ENCODE results near the gene NBDY.
"Not testable (repeated sequence)": the region's sequence is repeated elsewhere in the genome, so short reads cannot be mapped to it uniquely, and the experiment has no call there.

NBDY gene

GRCh38 chrX:56729152-56729850 is at the start of gene NBDY:
NBDY (plus strand) TSS chrX:56729243; CDS start chrX:56729354, 111 bp downstream.
- Mint-ChIP-seq H3K27me3 (ENCODE audit: low read depth) (no peaks in the 10 kb centered on the region), H3K4me3 (peak within 1 kb of the TSS; percentile 87), H3K4me1 (ENCODE audit: low read depth) (peaks cover 19% of the 10 kb centered on the region), H3K36me3 (ENCODE audit: low read depth) (peaks cover 4% of the 10 kb centered on the region), H3K9me3 (no peaks in the 10 kb centered on the region), H3K27ac (peak within 1 kb of the TSS; percentile 82)
- DNase-seq (ENCODE audit: low spot score): peak; percentile 12

- DNase-seq (ENCODE audit: low spot score); H3K4me3 Mint-ChIP-seq; H3K4me1 Mint-ChIP-seq (ENCODE audit: low read depth); H3K27ac Mint-ChIP-seq; H3K9me3 Mint-ChIP-seq; H3K36me3 Mint-ChIP-seq (ENCODE audit: low read depth); H3K27me3 Mint-ChIP-seq (ENCODE audit: low read depth): not testable (repeated sequence)
Observed at GRCh38 chrX:56704530-56704929, 24.5 kb upstream of the NBDY start.

GRCh38 chrX:56726605-56727004 is 2.4 kb upstream of the NBDY start:
- H3K4me1 Mint-ChIP-seq (ENCODE audit: low read depth): peaks cover 10% of the 10 kb centered on the region
- H3K27me3 Mint-ChIP-seq (ENCODE audit: low read depth): no peaks in the 10 kb centered on the region
- no peak overlapping the region for H3K4me3 Mint-ChIP-seq
- DNase-seq (ENCODE audit: low spot score): peak; percentile 6
- no peaks in the 10 kb centered on the region for H3K9me3 Mint-ChIP-seq
- H3K36me3 Mint-ChIP-seq (ENCODE audit: low read depth): no peaks in the 10 kb centered on the region
- H3K27ac Mint-ChIP-seq: no peak overlapping the region

- H3K27ac Mint-ChIP-seq: no peak overlapping the region
- no peak overlapping the region for H3K4me3 Mint-ChIP-seq
- H3K9me3 Mint-ChIP-seq: no peaks in the 10 kb centered on the region
- no peaks in the 10 kb centered on the region for H3K27me3 Mint-ChIP-seq (ENCODE audit: low read depth)
- peaks cover 2% of the 10 kb centered on the region for H3K36me3 Mint-ChIP-seq (ENCODE audit: low read depth)
- H3K4me1 Mint-ChIP-seq (ENCODE audit: low read depth): peaks cover 15% of the 10 kb centered on the region
- DNase-seq (ENCODE audit: low spot score): no peak
Observed at GRCh38 chrX:56727531-56727930, 1.5 kb upstream of the NBDY start.

- H3K9me3 Mint-ChIP-seq: no peaks in the 10 kb centered on the region
- H3K27me3 Mint-ChIP-seq (ENCODE audit: low read depth): no peaks in the 10 kb centered on the region
- peaks cover 2% of the 10 kb centered on the region for H3K36me3 Mint-ChIP-seq (ENCODE audit: low read depth)
- no peak for DNase-seq (ENCODE audit: low spot score)
- peak overlapping the region; percentile 50 for H3K4me3 Mint-ChIP-seq
- H3K4me1 Mint-ChIP-seq (ENCODE audit: low read depth): peaks cover 15% of the 10 kb centered on the region
- H3K27ac Mint-ChIP-seq: peak overlapping the region; percentile 55
Observed at GRCh38 chrX:56728321-56728720, 722 bp upstream of the NBDY start.

GRCh38 chrX:56728752-56729151 is 291 bp upstream of the NBDY start:
- peak; percentile 5 for DNase-seq (ENCODE audit: low spot score)
- peaks cover 18% of the 10 kb centered on the region for H3K4me1 Mint-ChIP-seq (ENCODE audit: low read depth)
- H3K9me3 Mint-ChIP-seq: no peaks in the 10 kb centered on the region
- H3K27ac Mint-ChIP-seq: peak overlapping the region; percentile 82
- no peaks in the 10 kb centered on the region for H3K27me3 Mint-ChIP-seq (ENCODE audit: low read depth)
- peaks cover 4% of the 10 kb centered on the region for H3K36me3 Mint-ChIP-seq (ENCODE audit: low read depth)
- H3K4me3 Mint-ChIP-seq: peak overlapping the region; percentile 87

- no peaks in the 10 kb centered on the region for H3K9me3 Mint-ChIP-seq
- no peaks in the 10 kb centered on the region for H3K27me3 Mint-ChIP-seq (ENCODE audit: low read depth)
- peaks cover 18% of the 10 kb centered on the region for H3K4me1 Mint-ChIP-seq (ENCODE audit: low read depth)
- H3K4me3 Mint-ChIP-seq: no peak overlapping the region
- H3K27ac Mint-ChIP-seq: no peak overlapping the region
- peak; percentile 12 for DNase-seq (ENCODE audit: low spot score)
- peaks cover 18% of the 10 kb centered on the region for H3K36me3 Mint-ChIP-seq (ENCODE audit: low read depth)
Observed at GRCh38 chrX:56733459-56734046, 4.5 kb downstream of the NBDY start.

GRCh38 chrX:56736219-56736618 is 7.2 kb downstream of the NBDY start:
- peaks cover 31% of the 10 kb centered on the region for H3K36me3 Mint-ChIP-seq (ENCODE audit: low read depth)
- H3K4me3 Mint-ChIP-seq: no peak overlapping the region
- H3K4me1 Mint-ChIP-seq (ENCODE audit: low read depth): peaks cover 18% of the 10 kb centered on the region
- peaks cover 4% of the 10 kb centered on the region for H3K9me3 Mint-ChIP-seq
- no peaks in the 10 kb centered on the region for H3K27me3 Mint-ChIP-seq (ENCODE audit: low read depth)
- no peak for DNase-seq (ENCODE audit: low spot score)
- no peak overlapping the region for H3K27ac Mint-ChIP-seq

- Mint-ChIP-seq H3K4me3 (no peak overlapping the region), H3K27ac (no peak overlapping the region), H3K27me3 (ENCODE audit: low read depth) (no peaks in the 10 kb centered on the region), H3K36me3 (ENCODE audit: low read depth) (peaks cover 50% of the 10 kb centered on the region), H3K4me1 (ENCODE audit: low read depth) (peaks cover 10% of the 10 kb centered on the region), H3K9me3 (peaks cover 19% of the 10 kb centered on the region)
- no peak for DNase-seq (ENCODE audit: low spot score)
Observed at GRCh38 chrX:56738670-56739069, 9.6 kb downstream of the NBDY start.

GRCh38 chrX:56744996-56745395 is 16.0 kb downstream of the NBDY start:
- Mint-ChIP-seq H3K36me3 (ENCODE audit: low read depth) (peaks cover 51% of the 10 kb centered on the region), H3K9me3 (peaks cover 19% of the 10 kb centered on the region), H3K27me3 (ENCODE audit: low read depth) (no peaks in the 10 kb centered on the region), H3K27ac (no peak overlapping the region), H3K4me1 (ENCODE audit: low read depth) (peaks cover 4% of the 10 kb centered on the region), H3K4me3 (no peak overlapping the region)
- DNase-seq (ENCODE audit: low spot score): no peak

GRCh38 chrX:56746996-56747395 is 18.0 kb downstream of the NBDY start:
- H3K27ac Mint-ChIP-seq: no peak overlapping the region
- no peaks in the 10 kb centered on the region for H3K27me3 Mint-ChIP-seq (ENCODE audit: low read depth)
- H3K9me3 Mint-ChIP-seq: peaks cover 7% of the 10 kb centered on the region
- H3K4me1 Mint-ChIP-seq (ENCODE audit: low read depth): peaks cover 8% of the 10 kb centered on the region
- peaks cover 35% of the 10 kb centered on the region for H3K36me3 Mint-ChIP-seq (ENCODE audit: low read depth)
- DNase-seq (ENCODE audit: low spot score): no peak
- H3K4me3 Mint-ChIP-seq: no peak overlapping the region

- Mint-ChIP-seq H3K36me3 (ENCODE audit: low read depth) (peaks cover 23% of the 10 kb centered on the region), H3K27ac (no peak overlapping the region), H3K27me3 (ENCODE audit: low read depth) (no peaks in the 10 kb centered on the region), H3K4me1 (ENCODE audit: low read depth) (peaks cover 20% of the 10 kb centered on the region), H3K9me3 (no peaks in the 10 kb centered on the region), H3K4me3 (no peak overlapping the region)
- DNase-seq (ENCODE audit: low spot score): no peak
Observed at GRCh38 chrX:56751071-56751470, 22.0 kb downstream of the NBDY start.

- Mint-ChIP-seq H3K9me3 (no peaks in the 10 kb centered on the region), H3K4me1 (ENCODE audit: low read depth) (peaks cover 33% of the 10 kb centered on the region), H3K36me3 (ENCODE audit: low read depth) (peaks cover 21% of the 10 kb centered on the region), H3K4me3 (no peak overlapping the region), H3K27me3 (ENCODE audit: low read depth) (no peaks in the 10 kb centered on the region), H3K27ac (no peak overlapping the region)
- DNase-seq (ENCODE audit: low spot score): no peak
Observed at GRCh38 chrX:56757327-56757726, 28.3 kb downstream of the NBDY start.

- Mint-ChIP-seq H3K4me1 (ENCODE audit: low read depth) (peaks cover 37% of the 10 kb centered on the region), H3K4me3 (no peak overlapping the region), H3K9me3 (no peaks in the 10 kb centered on the region)
Observed at GRCh38 chrX:56758456-56758855, 29.4 kb downstream of the NBDY start.

More at GRCh38 chrX:56758456-56758855, 29.4 kb downstream of the NBDY start:
- DNase-seq (ENCODE audit: low spot score): no peak
- H3K27me3 Mint-ChIP-seq (ENCODE audit: low read depth): no peaks in the 10 kb centered on the region
- H3K27ac Mint-ChIP-seq: no peak overlapping the region
- peaks cover 18% of the 10 kb centered on the region for H3K36me3 Mint-ChIP-seq (ENCODE audit: low read depth)

Data from T-helper 2 cell treated with Interferon-gamma antibody and Interleukin-4, amounts not matched to agents 5 μg/mL and 100 μg/mL, for 36 hours (primary cell).